ENCODE data around the gene TSPAN5. TPM values are rescaled to one million over a fixed set of nuclear protein-coding genes. Genes with fewer than 3 reads are reported as not detected.
A peak's percentile ranks its signal among the peaks of the same experiment; 100 is the strongest.

Gene TSPAN5
- total and polyA plus RNA-seq, 4 experiments from 2014 or later = 16.8 to 40.4 (median 25.7) TPM

- Mint-ChIP-seq H3K27me3 (no peaks in the 10 kb centered on the region), H3K27ac (peak overlapping the region; percentile 71 to 96 (median 87))
Observed at GRCh38 chr4:98659741-98660462, 1.5 kb upstream of the TSPAN5 start.

GRCh38 chr4:98659106-98659592 is 738 bp upstream of the TSPAN5 start:
- peak overlapping the region; percentile 60 for H3K27ac ChIP-seq (ENCODE audit: low read depth, low read length)
- H3K9me3 Mint-ChIP-seq = no peaks in the 10 kb centered on the region
- H3K4me3 Mint-ChIP-seq = peak overlapping the region; percentile 61 to 95 (median 87)
- POLR2A ChIA-PET (ENCODE audit: partially characterized antibody) = interaction anchor here (0.9 to 3.7 kb wide), 16 partner anchors 11 to 398 kb away, joined by 3 to 27 read pairs (median 6); partner anchors contain the start of genes EIF4E, METAP1 and RAP1GDS1
- H3K27ac Mint-ChIP-seq = peak overlapping the region; percentile 54 to 96 (median 87)
- CTCF ChIA-PET (ENCODE audit: partially characterized antibody) = interaction anchor here (2.0 to 2.5 kb wide), 2 partner anchors 17 to 29 kb away, joined by 7 to 9 read pairs; no protein-coding TSS in a partner anchor
- no peaks in the 10 kb centered on the region for H3K36me3 ChIP-seq (ENCODE audit: insufficient read depth, low read length)
- H3K4me1 ChIP-seq (ENCODE audit: insufficient read depth, low read length) = peaks cover 82% of the 10 kb centered on the region
- no peak for DNase-seq
- H3K4me1 Mint-ChIP-seq = peaks cover 53 to 91% (median 73%) of the 10 kb centered on the region in 4 donors
- intact Hi-C loops (cut with micrococcal nuclease) = loop anchor here (2.0 to 10.0 kb wide), 6 partner anchors 166 to 516 kb away; partner anchors contain the start of genes EIF4E, METAP1 and STPG2
- peaks cover 0 to 17% of the 10 kb centered on the region in 2 donors for H3K36me3 Mint-ChIP-seq
- peak overlapping the region; percentile 63 to 66 for H3K4me3 ChIP-seq (ENCODE audit: low read length in 2 of 2)
- no peaks in the 10 kb centered on the region for H3K9me3 ChIP-seq (ENCODE audit: control insufficient read depth in 1 of 2, low read length in 2 of 2)
- no peaks in the 10 kb centered on the region for H3K27me3 Mint-ChIP-seq
- no peaks in the 10 kb centered on the region for H3K27me3 ChIP-seq (ENCODE audit: insufficient read depth, low read length)

More at GRCh38 chr4:98659741-98660462, 1.5 kb upstream of the TSPAN5 start:
- POLR2A ChIA-PET (ENCODE audit: partially characterized antibody) = interaction anchor here (1.0 to 3.7 kb wide), 7 partner anchors 12 to 399 kb away, joined by 3 to 27 read pairs (median 5); partner anchors contain the start of gene RAP1GDS1
- peaks cover 85% of the 10 kb centered on the region for H3K4me1 ChIP-seq (ENCODE audit: insufficient read depth, low read length)
- H3K9me3 ChIP-seq (ENCODE audit: control insufficient read depth in 1 of 2, low read length in 2 of 2) = no peaks in the 10 kb centered on the region
- no peaks in the 10 kb centered on the region for H3K27me3 ChIP-seq (ENCODE audit: insufficient read depth, low read length)
- intact Hi-C loops (cut with micrococcal nuclease) = loop anchor here (2.0 to 10.0 kb wide), 7 partner anchors 165 to 902 kb away; partner anchors contain the start of genes EIF4E, METAP1, STPG2 and TRMT10A
- H3K9me3 Mint-ChIP-seq = no peaks in the 10 kb centered on the region
- H3K4me3 ChIP-seq (ENCODE audit: low read length in 2 of 2) = no peak overlapping the region
- peaks cover 53 to 91% (median 74%) of the 10 kb centered on the region in 4 donors for H3K4me1 Mint-ChIP-seq
- peaks cover 0 to 17% of the 10 kb centered on the region in 2 donors for H3K36me3 Mint-ChIP-seq
- CTCF ChIA-PET (ENCODE audit: partially characterized antibody) = interaction anchor here (0.7 to 2.5 kb wide), 3 partner anchors 18 to 517 kb away, joined by 3 to 9 read pairs (median 7); partner anchors contain the start of gene STPG2
- DNase-seq = no peak
- no peaks in the 10 kb centered on the region for H3K36me3 ChIP-seq (ENCODE audit: insufficient read depth, low read length)
- H3K27ac ChIP-seq (ENCODE audit: low read depth, low read length) = peak overlapping the region; percentile 60
- H3K4me3 Mint-ChIP-seq = peak overlapping the region; percentile 76 to 95 (median 87)

GRCh38 chr4:98657531-98658286 is 702 bp downstream of the TSPAN5 start:
- Histone ChIP-seq H3K27ac (ENCODE audit: low read depth, low read length) (peak overlapping the region; percentile 58), H3K27me3 (ENCODE audit: insufficient read depth, low read length) (no peaks in the 10 kb centered on the region), H3K4me1 (ENCODE audit: insufficient read depth, low read length) (peaks cover 82% of the 10 kb centered on the region), H3K9me3 (ENCODE audit: control insufficient read depth in 1 of 2, low read length in 2 of 2) (no peaks in the 10 kb centered on the region), H3K4me3 (ENCODE audit: low read length in 2 of 2) (peak overlapping the region; percentile 95 to 99), H3K36me3 (ENCODE audit: insufficient read depth, low read length) (no peaks in the 10 kb centered on the region)
- no peaks in the 10 kb centered on the region for H3K27me3 Mint-ChIP-seq
- peak overlapping the region; percentile 59 to 96 (median 84) for H3K27ac Mint-ChIP-seq
- DNase-seq = peak; percentile 26 to 52 (median 30)
- peaks cover 50 to 91% (median 74%) of the 10 kb centered on the region in 4 donors for H3K4me1 Mint-ChIP-seq
- peak overlapping the region; percentile 91 to 100 (median 96) for H3K4me3 Mint-ChIP-seq
- H3K36me3 Mint-ChIP-seq = peaks cover 0 to 17% of the 10 kb centered on the region in 2 donors
- POLR2A ChIA-PET (ENCODE audit: partially characterized antibody) = interaction anchor here (0.7 to 3.7 kb wide), 18 partner anchors 11 to 397 kb away, joined by 3 to 27 read pairs (median 6); partner anchors contain the start of genes EIF4E, METAP1 and RAP1GDS1
- CTCF ChIA-PET (ENCODE audit: partially characterized antibody) = interaction anchor here (0.8 to 2.5 kb wide), 8 partner anchors 9 to 399 kb away, joined by 3 to 9 read pairs (median 3); partner anchors contain the start of gene METAP1
- intact Hi-C loops (cut with micrococcal nuclease) = loop anchor here (1.0 to 10.0 kb wide), 9 partner anchors 14 to 515 kb away; partner anchors contain the start of genes EIF4E, METAP1, RAP1GDS1 and STPG2
- no peaks in the 10 kb centered on the region for H3K9me3 Mint-ChIP-seq

- H3K4me1 Mint-ChIP-seq = peaks cover 50 to 84% (median 69%) of the 10 kb centered on the region in 4 donors
- no peaks in the 10 kb centered on the region for H3K9me3 Mint-ChIP-seq
- peaks cover 74% of the 10 kb centered on the region for H3K4me1 ChIP-seq (ENCODE audit: insufficient read depth, low read length)
- intact Hi-C loops (cut with micrococcal nuclease) = loop anchor here (5.0 to 10.0 kb wide), 3 partner anchors 168 to 400 kb away; no protein-coding TSS in a partner anchor
- H3K36me3 Mint-ChIP-seq = peaks cover 0 to 17% of the 10 kb centered on the region in 2 donors
- CTCF ChIA-PET (ENCODE audit: partially characterized antibody) = no interaction called here
- H3K36me3 ChIP-seq (ENCODE audit: insufficient read depth, low read length) = no peaks in the 10 kb centered on the region
- H3K27me3 Mint-ChIP-seq = no peaks in the 10 kb centered on the region
- no peak for DNase-seq
- peak overlapping the region; percentile 95 to 99 for H3K4me3 ChIP-seq (ENCODE audit: low read length in 2 of 2)
- no peaks in the 10 kb centered on the region for H3K27me3 ChIP-seq (ENCODE audit: insufficient read depth, low read length)
- POLR2A ChIA-PET (ENCODE audit: partially characterized antibody) = interaction anchor here (1.7 to 3.7 kb wide), 7 partner anchors 10 to 339 kb away, joined by 5 to 27 read pairs (median 11); partner anchors contain the start of gene METAP1
- H3K4me3 Mint-ChIP-seq = peak overlapping the region; percentile 91 to 100 (median 96)
- peak overlapping the region; percentile 58 for H3K27ac ChIP-seq (ENCODE audit: low read depth, low read length)
- H3K9me3 ChIP-seq (ENCODE audit: control insufficient read depth in 1 of 2, low read length in 2 of 2) = no peaks in the 10 kb centered on the region
- H3K27ac Mint-ChIP-seq = peak overlapping the region in 6 of 7 donors; percentile 30 to 93 (median 59)
Observed at GRCh38 chr4:98656886-98657285, 1.5 kb downstream of the TSPAN5 start.

- ChIA-PET CTCF (ENCODE audit: partially characterized antibody) (no interaction called here), POLR2A (ENCODE audit: partially characterized antibody) (interaction anchor here (1.3 kb wide), 2 partner anchors 9 to 272 kb away, joined by 3 to 4 read pairs; partner anchors contain the start of gene EIF4E)
- Histone ChIP-seq H3K36me3 (ENCODE audit: insufficient read depth, low read length) (no peaks in the 10 kb centered on the region), H3K27me3 (ENCODE audit: insufficient read depth, low read length) (no peaks in the 10 kb centered on the region), H3K4me3 (ENCODE audit: low read length in 2 of 2) (peak overlapping the region in 1 of 2 donors; percentile 99), H3K9me3 (ENCODE audit: control insufficient read depth in 1 of 2, low read length in 2 of 2) (no peaks in the 10 kb centered on the region), H3K4me1 (ENCODE audit: insufficient read depth, low read length) (peaks cover 69% of the 10 kb centered on the region), H3K27ac (ENCODE audit: low read depth, low read length) (no peak overlapping the region)
- peak overlapping the region; percentile 91 to 100 (median 96) for H3K4me3 Mint-ChIP-seq
- H3K27ac Mint-ChIP-seq = peak overlapping the region in 5 of 7 donors; percentile 30 to 93 (median 71)
- H3K4me1 Mint-ChIP-seq = peaks cover 46 to 81% (median 66%) of the 10 kb centered on the region in 4 donors
- no peaks in the 10 kb centered on the region for H3K9me3 Mint-ChIP-seq
- H3K36me3 Mint-ChIP-seq = peaks cover under 1 to 17% of the 10 kb centered on the region in 2 donors
- no peaks in the 10 kb centered on the region for H3K27me3 Mint-ChIP-seq
- DNase-seq = no peak
- intact Hi-C loops (cut with micrococcal nuclease) = loop anchor here (5.0 to 10.0 kb wide), 3 partner anchors 168 to 401 kb away; no protein-coding TSS in a partner anchor
Observed at GRCh38 chr4:98656443-98656842, 2.0 kb downstream of the TSPAN5 start.
